ENCODE data around the gene ADISSP.

ADISSP gene

DNA sequence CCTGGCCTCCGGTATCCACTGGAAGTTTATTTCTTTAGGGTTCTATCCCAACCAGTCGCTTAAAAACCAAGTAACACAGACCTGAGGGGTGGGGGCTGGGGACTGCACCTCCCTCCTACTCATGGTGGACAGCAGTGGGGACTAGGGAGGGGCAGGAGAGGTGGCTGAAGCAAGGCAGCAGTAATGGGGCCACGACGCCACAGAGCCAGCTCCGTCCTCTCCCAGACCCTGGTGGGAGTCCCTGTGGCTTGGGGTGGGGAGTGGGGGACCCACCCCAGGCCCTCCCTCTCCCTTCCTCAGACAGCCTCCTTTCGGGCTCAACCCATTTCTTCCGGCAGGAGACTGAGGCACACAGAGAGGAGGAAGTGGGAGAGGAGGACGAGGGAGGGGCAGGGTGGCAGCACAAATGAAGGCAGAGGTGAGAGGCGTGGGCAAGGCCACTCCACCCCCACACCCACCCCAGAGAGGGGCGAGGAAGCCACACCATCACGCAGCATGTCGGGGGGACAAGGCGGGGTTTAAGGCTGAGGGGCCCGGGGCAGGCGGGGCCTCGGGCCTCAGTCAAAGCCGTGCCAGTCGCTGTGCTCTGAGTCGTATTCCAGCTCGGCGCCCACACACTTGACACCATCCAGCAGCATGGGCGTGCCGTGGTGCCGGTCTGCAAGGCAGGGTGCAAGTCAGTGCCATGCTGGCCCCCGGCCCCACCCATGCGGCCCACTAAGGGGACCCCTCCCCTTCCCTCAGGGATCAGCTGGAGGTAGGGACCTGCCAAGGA, 13.9 kb downstream of the ADISSP start:
- no peak for DNase-seq

DNA sequence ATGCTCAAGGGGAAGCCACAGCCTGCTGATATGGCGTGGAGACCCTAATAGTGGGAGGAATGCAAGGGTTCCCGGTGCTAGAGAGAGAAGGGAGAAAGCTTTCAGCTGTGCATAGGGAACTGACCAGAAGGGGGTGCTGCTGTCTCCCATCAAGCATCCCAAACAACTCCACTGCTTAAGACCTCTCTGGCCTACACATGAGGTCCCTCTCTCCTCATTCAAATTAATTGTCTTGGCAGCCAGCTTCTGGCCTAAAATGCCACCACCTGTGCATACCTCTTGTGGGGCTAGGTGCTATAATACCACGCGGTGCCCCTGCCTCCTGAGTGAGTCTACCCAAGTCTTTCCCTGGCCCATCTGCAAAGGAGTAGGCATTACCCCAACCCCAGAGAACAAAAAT, 14.5 kb downstream of the ADISSP start:
- peak; percentile 44 for DNase-seq

DNA sequence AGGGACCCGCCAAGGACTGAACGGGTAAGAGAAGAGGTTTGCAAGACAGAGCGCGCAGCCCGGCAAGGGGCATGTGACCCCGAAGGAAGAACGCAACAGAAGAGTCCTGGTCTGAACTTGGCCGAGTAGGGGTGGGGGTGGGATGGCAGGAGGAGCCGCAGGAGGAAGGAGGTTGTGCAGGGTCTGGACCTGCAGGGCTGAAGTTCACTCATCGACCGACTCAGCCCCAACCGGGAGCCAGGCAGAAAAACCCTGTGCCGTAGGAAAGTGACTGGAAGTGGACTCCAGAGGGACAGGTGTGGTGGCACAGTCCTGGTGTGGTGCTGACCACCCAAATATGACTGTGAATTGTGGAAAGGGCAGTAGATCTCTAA, 15.2 kb downstream of the ADISSP start:
- no peak for DNase-seq

DNA sequence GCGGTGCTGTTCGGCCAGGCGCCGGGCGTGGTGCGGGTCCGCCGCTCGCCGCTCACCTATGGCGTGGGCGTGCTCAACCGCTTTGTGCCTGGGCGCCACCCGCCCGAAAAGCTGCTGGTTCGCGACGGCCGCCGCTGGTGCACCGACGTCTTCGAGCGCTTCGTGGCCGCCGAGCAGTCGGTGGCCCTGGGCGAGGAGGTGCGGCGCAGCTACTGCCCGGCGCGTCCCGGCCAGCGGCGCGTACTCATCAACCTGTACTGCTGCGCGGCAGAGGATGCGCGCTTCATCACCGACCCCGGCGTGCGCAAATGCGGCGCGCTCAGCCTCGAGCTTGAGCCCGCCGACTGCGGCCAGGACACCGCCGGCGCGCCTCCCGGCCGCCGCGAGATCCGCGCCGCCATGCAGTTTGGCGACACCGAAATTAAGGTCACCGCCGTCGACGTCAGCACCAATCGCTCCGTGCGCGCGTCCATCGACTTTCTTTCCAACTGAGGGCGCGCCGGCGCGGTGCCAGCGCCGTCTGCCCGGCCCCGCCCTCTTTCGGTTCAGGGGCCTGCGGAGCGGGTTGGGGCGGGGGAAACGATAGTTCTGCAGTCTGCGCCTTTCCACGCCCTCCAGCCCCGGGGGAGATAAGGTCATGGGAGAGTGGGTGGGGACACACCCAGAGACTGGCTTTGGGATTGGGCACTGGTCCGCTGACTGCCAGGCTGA, 15.7 kb downstream of the ADISSP start:
- DNase-seq = peak; percentile 26

DNA sequence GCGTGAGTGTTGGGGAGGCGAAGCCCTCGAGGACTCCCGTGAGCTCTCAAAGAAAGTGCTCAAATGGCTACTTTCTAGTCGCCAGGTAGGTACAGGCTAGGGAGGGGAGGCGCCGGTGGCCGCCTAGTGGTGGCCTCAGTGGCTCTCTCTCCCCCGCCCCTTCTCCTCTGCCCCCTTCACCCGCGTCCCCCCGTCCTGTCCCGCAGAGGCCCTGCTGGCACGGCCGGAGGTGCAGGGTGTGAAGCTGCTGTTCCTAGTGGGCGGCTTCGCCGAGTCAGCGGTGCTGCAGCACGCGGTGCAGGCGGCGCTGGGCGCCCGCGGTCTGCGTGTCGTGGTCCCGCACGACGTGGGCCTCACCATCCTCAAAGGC, 16.3 kb downstream of the ADISSP start:
- no peak for DNase-seq

DNA sequence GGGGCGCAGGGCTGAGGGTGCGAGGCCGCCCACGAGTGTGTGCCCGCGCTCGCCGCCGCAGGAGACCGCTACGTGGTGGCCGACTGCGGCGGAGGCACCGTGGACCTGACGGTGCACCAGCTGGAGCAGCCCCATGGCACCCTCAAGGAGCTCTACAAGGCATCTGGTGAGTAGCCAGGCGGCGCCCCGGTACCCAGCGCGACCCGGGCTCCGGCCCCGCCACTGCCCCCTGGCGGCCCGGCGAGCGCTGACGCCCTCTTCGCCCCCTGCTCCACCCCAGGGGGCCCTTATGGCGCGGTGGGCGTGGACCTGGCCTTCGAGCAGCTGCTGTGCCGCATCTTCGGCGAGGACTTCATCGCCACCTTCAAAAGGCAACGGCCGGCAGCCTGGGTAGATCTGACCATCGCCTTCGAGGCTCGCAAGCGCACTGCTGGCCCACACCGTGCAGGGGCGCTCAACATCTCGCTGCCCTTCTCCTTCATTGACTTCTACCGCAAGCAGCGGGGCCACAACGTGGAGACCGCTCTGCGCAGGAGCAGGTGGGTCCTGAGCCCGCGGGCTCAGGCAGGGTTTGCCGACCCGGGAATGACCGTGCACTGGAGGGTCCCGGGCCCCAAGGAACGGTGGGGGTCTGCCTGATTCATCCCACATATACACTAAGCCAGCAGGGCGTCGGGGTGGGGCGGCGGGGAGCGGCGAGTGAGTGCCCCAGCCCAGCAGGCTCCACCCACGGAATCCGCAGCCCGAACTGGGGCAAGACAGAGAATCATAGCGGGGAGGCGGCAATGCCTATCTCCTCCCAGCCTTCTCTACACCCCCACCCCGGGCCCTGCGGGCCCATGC, 17.6 kb downstream of the ADISSP start:
- DNase-seq = no peak

DNA sequence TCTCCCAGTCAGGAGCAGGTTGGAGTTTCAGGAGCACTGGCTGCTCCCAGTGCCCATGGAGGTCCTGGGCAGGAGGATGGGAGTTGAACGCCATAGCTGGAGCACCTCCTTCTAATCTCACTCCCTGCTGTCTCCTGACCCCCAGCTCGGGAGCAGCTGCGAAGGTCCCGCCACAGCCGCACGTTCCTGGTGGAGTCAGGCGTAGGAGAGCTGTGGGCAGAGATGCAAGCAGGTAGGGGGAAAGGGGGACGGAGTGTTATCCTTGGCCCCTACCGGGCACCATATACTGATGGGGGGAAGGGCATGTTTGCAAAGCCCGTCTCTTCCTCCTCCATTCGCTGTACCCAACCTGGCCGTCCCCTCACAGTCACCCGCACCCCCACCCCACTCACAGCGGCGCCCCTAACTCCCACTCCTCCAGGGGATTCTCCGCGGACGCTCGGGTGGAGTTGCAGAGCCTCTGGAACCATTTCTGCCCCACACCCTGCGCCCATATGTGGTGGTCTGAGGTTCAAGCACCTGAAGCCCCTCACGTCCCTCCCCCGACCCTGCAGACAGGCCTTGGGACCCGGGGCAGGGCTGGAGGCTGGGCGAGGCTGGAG, 18.4 kb downstream of the ADISSP start:
- DNase-seq = no peak

DNA sequence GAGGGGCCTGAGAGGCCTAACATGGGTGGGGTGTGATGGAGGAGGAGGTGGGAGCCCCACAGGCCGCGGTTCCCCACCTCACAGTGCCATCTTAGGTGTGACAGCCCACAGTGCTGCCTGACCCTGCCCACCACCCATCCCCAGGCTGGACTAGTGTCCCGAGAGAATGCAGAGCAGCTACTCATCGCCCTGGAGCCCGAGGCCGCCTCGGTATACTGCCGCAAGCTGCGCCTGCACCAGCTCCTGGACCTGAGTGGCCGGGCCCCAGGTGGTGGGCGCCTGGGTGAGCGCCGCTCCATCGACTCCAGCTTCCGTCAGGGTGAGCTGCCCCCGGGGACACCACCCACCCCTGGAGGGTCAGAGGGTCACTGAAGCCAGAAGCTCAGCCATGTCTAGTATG, 19.5 kb downstream of the ADISSP start:
- DNase-seq = no peak

DNA sequence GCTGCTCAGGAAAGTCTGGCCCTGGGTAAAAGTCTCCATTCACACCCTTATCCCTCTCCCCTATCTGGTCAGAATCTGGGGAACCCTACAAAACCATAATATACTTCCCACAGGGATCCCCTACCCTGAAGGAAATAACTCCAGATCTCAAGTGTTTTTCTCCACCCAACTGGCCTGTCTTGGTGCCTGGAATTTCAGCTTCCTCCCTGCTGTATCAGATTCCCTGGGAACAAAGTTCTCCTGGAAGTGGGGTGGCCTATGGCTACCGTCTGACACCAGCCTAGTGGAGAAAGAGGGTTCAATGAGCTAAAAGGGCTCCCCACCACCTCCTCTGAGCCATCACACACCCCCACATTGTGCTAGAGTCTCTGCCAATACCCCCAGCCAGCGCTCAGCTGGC, 20.1 kb downstream of the ADISSP start:
- DNase-seq = no peak

DNA sequence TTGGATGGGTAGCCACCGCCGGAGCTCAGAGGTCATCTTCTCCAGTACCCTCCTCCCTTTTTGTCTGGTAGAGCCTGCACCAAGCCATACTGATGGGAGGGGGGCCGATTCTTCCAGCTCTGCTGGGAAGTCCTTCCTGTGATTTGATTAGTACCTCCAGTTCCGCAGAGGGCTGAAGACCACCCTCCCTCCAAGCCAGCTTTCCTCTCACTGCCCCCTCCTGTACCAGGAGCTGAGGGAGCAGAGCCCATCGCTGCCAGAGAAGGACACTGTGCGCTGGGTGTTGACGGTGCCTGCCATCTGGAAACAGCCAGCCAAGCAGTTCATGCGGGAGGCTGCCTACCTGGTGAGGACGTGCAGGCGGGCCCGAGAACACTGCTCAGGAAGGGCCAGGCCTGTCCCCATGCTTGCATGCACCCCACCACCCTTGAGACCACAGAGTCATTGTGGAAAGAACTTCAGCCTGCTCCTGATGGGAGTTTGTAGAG, 21.8 kb downstream of the ADISSP start:
- DNase-seq = no peak

DNA sequence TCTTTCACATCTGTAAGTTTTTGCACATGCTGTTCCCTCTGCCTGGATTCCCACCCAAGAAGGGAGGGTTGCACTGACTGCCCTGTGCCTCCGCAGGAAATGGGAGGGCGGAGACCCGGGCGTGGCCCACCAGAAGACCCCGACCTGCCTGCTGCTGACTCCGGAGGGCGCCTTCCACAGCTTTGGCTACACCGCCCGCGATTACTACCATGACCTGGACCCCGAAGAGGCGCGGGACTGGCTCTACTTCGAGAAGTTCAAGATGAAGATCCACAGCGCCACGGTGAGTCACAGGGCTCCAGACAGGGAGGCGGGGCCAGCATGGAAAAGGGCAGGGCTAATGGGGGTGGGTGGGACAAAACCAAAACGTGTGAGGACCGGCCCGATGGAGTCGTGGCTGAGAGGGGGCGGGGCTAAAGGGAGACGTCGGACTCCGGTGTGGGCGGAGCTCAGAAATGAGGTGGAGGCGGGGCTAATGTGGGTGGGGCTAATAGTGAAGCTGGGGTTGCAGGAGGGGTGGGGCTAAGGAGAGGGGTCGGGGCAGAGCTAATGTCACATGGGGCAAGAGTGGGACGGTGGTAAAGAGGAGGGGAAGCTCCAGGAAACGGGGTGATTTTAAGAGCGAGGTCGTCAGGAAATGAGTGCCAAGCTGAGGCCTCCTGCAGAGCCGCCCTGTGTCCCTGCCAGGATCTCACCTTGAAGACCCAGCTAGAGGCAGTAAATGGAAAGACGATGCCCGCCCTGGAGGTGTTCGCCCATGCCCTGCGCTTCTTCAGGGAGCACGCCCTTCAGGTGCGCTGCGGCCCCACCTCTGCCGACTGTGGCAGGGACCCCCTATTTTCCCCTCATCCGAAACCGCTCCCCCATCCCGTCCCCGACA, 22.5 kb downstream of the ADISSP start:
- DNase-seq = no peak

DNA sequence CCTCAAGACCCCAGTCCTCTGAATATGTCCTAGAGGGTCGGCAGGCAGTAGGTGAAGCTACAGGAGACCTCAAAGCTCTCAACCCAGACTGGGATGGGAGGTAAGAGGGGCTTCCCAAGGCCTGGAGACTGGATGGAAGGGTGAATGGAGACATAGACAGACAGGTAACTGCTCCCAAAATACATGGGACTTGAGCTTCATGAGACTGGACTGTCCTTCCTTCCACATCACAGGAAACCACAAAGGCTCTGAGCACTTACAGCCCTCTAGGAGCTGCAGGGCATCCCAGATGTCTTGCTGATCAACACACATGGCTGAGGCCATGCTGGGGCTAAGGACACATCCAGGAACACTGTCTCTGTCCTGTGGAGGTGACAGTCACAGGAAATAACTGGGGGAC, 23.5 kb downstream of the ADISSP start:
- DNase-seq = no peak

DNA sequence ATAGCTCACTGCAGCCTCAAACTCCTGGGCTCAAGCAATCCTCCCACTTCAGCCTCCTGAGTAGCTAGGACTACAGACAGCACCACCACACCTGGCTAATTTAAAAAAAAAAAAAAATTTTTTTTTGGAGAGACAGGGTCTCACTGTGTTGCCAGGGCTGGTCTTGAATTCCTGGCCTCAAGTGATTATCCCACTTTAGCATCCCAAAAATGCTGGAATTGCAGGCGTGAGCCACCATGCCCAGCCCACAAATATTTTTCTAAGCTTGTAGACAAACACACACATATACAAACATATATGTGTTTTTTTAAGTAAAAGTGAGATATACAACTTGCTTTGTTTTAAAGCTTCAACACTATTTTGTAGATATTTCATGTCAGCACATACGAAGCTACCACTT, 24.3 kb downstream of the ADISSP start:
- DNase-seq = no peak

DNA sequence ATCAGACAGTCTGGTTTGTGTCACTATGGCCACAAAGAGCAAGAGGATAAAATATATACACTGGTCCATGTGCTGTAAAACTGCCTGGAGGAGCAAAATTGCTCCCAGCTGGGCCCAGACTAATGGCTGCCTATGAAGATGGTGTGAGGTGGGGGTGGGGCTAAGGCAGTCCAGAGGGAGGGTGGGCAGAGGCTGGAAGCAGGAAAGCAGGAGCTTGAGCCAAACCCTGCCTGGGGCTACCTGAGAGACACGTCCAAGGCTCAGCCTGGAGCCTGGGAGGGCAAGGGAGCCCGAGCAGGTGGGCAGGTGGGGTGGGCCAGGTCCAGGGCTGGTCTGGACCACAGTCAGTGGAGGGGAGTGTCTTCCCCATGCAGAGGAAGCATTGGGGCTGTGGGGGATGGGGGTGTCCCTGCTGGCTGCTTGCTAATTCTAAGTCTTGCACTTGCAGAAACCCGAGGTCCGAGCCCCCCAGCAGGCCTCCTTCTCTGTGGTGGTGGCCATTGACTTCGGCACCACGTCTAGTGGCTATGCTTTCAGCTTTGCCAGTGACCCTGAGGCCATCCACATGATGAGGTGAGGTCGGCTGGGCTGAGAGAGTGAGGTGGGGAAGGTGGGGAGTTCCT, 25.6 kb downstream of the ADISSP start:
- no peak for DNase-seq

DNA sequence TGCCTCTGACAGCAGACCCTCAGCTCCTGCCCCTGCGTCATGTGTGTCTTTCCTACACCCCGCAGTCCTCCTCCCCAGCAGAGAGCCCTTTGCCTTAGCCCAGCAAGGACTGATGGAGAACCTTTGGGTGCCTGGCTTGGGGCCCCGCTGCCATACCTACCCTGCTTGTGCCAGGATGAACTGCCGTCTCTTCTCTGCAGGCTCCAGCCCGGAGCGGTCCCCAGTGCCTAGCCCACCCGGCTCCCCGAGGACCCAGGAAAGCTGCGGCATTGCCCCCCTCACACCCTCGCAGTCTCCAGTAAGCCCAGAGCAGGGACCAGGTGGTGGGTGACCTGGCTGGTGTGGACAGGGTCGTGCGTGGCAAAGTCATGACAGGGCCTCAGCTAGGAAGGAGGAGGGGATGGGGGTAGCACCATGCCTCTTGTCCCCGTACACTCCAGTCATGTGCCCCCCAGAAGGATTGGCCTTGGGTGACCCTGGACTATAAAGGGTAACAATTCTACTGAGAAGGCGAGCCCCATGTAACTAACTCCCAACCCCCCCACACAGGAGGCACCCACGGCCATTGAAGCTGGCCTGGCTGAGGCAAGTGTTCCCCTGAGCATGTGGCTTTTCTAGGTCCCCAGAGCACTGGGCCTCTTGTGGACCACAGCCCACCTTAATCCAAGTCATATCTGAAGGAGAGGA, 26.8 kb downstream of the ADISSP start:
- DNase-seq = no peak

DNA sequence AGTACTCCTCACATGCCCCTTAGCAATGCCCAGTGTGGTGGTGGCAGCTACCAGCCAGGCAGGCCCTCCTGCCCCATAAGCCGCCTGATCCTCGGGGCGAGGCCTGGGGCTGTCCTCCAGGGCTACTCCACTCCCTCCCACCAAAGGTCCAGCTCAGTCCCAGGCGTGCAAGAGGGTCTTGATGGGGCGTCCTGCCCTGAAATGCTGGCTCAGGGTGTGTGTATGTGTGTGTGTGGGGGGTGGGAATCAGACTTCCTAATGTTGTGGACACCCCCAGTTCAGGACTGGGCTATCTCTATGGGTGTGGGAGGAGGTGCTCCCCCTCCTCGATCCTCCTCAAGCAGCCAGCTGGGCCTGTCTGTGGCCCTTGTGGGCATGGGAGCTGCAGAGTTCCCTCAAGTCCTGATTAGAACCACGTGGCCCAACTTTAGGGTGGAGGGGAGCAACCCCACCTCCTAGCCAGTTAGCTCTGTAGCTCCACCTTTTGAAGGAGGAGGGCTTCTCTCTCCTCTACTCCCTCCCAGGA, 27.6 kb downstream of the ADISSP start:
- no peak for DNase-seq

DNA sequence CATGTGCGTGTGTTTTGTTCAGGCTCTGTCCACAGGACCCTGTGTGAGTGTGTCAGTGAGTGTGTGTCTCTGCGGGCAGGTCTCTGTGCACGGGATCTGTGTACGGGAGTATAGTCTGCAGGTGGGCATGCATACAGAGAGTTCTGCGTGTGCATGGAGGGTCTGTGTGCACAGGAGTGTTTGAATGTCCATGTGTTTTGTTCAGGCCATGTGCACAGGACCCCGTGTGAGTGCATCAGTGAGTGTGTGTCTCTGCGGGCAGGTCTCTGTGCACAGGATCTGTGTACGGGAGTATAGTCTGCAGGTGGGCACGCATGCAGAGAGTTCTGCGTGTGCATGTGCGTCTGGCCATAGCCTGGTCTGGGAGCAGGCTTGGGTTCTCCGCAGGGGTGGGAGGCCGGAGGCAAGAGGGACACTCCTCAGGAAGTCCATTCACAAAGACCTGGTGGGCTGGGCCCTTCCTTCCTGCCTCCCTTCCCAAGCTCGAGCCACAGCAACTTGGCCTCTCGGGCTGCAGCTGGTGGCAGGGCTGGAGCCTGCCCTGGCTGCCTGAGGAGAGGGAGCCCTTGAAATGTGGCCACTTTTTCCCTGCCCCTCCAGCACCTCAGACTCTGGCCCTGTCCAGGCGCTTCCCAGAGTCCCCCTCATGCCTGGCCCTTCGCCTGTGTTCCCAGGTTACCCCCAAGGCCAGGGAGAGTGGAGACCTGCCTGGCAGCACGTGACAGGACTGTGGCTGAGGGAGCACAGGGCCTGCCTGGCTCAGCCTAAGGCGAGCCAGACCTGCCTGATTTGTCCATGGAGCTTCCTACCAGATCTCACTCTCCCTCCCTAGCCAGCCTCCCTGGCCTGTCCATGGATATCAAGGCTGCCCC, 28.3 kb downstream of the ADISSP start:
- DNase-seq = no peak

DNA sequence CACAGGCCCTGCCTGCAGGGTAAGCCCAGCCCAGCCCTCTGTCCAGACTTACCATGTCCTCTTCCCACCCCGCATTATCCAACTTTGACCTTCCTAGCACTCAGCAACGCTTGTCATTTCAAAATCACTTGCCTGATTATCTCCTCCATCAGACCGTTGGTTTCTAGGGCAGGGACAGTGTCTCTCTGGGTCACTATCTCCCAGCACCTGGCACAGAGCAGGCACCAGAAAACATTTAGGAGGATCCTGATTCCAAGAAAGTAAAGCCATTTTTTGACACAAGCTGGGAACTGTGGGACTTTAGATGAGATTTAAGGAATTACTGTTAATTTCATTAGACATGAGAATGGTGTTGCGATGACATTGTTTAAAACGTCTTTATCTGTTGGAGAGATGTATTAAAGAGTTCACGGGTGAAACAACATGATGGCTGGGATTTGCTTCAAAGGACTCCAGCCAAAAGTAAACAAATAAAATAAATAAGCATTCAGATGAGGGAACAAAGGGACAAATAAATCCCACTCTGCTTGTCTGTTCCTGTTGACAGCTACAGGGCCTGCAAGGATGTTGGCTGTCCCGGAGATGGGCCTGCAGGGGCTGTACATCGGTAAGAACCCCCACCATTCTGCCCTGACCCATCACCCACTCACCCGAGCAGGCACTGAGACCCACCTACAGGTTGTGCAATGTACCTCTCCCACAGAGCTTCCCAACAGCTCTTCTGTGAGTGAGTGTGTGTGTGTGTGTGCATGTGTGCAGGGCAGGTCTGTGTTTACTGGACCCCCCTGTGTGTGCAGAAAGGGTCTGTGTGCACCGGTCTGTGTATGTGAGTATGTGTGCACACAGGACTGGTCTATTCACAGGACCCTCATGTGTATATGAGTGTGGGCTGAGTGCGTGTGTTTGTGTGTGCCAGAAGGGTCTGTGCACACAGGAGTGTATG, 29.2 kb downstream of the ADISSP start:
- no peak for DNase-seq

DNA sequence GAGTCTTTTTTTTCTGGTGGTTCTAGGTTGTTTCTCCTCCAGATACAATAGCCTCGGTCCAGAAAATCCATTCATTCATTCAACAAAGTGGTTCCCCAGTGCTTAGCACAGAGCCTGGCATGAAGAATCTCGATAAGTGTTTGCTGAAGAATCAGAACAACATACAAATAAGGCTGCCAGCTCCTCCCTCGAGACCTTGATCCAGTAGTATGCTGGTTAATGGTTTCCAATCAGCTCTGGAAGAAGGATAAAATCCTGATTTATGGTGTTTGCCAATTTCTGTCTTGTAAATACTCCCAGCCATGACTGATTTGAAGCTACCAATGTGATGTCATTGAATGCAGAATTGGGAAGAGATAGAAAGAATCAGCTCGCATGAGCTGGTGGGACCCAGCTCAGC, 31.8 kb downstream of the ADISSP start:
- DNase-seq = no peak

All from NCI-H2029 treated with DMSO at 0.1 percent for 48 hours (cell line).